Right kidney (tissue), 1 donor: ENCODE results near the gene FTCDNL1.

Experiments used
- DNase-seq: peaks from one replicate; pipeline ENCODE4 v3.0.0-alpha.2; 2016

FTCDNL1 gene

GRCh38 chr2:199784512-199784911, 66.5 kb downstream of the FTCDNL1 start:
- no peak for DNase-seq

DNA sequence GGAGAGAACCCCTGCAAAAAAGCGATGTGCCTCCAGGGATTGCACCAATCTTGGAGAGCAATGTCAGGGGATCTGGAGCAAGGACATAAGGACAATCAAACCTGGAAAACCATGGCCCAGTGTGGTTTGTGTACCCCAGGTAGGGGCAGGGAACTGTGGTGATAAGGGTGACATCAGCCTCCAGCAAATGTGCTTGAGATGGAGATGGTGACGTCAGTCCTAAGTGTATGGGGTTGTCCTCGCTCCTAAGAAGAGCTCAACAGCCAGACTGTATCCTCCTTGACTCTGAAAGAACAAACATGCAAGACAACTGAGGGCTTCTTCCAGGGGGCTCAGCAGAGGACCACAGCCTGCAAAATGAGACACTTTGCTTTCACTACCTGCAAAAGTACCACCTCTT, 71.4 kb downstream of the FTCDNL1 start:
- DNase-seq, result no peak

DNA sequence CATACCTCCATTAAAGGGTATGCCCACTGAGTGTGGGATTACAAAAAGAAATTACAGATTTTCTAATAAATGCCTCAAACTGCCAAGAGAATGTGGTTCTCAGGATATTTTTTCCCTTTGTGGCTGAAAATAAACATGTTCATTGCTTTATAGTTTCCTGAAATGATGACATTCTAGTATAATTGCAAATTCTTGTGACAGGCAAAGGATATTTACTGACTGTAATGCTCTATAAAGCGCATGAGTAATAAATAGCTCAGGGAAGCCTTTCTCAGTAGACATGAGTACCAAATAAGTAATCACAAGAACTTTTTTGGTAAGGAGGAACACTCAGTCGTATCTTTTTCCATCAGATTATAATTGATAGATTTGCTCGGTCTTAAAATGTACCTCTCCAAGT, 72.3 kb downstream of the FTCDNL1 start:
- DNase-seq, result no peak

DNA sequence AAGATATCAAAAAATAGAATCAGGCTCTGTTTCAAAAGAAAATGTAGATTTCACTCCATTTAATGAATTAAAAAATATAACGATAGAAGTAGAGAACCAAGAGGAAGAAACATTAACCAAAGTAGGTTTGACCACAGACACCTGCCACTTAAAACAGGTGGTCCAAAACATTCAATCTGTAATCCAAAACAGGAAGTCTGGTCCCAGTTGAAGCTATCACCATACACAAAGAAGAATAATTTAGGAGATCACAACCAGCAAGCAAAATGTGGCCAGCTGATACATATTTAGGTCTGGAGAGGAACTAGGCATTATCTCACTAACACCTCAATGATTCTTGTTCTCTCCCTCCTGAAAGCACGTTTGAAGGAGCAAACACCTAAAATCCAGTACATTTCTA, 73.1 kb downstream of the FTCDNL1 start:
- no peak for DNase-seq

GRCh38 chr2:199777315-199777714, 73.7 kb downstream of the FTCDNL1 start:
- DNase-seq, result no peak

GRCh38 chr2:199775267-199775666, 75.7 kb downstream of the FTCDNL1 start:
- DNase-seq, result no peak

- DNase-seq, result no peak
Observed at GRCh38 chr2:199772035-199772976, 78.7 kb downstream of the FTCDNL1 start.

DNA sequence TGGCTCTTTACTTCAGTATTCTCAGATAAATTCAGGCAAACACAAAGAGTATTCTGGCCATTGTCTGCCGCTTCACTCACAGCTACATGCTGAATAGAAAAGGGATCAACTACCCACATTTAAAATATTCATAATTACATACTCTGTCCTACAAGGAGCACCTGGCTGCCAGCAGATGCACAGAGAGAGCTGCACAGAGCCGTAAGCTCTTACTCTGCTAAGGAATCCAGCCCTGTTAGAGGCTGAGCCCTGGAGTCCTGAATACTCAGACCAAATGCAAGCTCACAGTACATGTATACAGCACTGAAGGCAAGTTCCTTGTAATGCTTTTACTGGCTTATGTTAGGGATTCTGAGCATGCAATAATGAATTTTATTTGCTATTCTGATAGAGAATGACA, 80.3 kb downstream of the FTCDNL1 start:
- no peak for DNase-seq

GRCh38 chr2:199765646-199766045, 85.3 kb downstream of the FTCDNL1 start:
- no peak for DNase-seq

DNA sequence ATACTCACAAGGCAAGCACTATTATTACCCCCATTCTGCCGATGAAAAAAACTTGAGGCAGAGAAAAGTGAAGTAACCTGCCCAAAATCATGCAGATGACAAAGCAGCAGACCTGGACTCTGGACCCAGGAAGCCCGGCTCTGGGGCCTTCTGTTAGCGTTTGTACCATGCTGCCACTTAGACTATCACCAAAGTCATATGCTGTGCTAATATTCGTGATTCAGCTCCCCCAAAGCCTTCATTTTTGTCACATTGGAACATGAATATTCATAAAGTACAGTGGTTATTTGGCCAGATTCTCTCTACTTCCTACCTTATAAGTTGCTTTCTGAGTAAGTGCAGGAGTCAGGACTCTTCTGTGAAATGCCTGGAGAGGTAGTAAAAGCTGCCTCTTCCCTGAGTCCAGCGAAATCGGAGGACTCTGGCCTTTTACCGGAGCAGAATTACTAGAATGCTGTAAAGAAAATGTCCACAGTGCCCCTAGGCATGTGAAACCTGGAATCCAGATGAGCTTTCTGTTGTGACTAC, 86.7 kb downstream of the FTCDNL1 start:
- DNase-seq, result no peak

- no peak for DNase-seq
Observed at GRCh38 chr2:199762963-199763362, 88.0 kb downstream of the FTCDNL1 start.

DNA sequence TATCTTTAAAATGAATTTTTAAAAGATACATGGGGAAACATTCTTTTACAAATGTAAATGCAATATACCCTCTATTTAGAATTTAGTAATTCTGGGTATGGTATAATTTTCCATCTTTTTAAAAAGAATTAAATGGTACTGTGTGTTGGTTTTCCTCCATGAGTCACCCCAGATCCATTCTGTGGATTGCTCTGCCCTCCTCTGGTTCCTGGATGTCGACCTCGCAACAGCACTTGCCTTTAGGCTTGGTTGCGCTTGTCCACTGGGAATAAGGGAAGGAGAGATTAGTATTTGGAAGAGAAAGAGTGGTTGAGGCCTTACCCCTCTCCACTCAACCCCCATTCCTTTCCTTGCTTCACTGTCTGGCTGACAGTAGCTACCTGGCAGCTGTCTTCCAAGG, 90.4 kb downstream of the FTCDNL1 start:
- no peak for DNase-seq

GRCh38 chr2:199757233-199757870, 93.6 kb downstream of the FTCDNL1 start:
- no peak for DNase-seq

DNA sequence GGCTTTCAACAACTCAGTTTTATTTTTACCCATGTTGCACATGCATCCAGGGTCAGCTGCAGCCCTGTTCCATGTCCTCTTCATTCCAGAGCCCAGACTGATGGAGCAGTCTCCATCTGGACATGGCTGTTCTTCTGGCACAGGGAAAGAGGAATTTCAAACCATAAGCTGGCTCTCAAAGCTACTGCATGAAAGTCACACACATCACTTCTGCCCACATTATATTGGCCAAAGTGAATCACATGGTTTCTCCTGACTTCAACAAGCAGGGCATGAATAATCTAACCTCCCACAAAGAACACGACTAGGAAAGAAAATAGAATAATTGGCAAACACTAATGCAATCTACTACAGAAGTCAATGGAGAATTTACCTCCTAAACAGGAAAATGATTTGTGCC, 94.2 kb downstream of the FTCDNL1 start:
- DNase-seq, result no peak

GRCh38 chr2:199756211-199756610, 94.8 kb downstream of the FTCDNL1 start:
- DNase-seq, result no peak

GRCh38 chr2:199754766-199755165, 96.2 kb downstream of the FTCDNL1 start:
- no peak for DNase-seq

DNA sequence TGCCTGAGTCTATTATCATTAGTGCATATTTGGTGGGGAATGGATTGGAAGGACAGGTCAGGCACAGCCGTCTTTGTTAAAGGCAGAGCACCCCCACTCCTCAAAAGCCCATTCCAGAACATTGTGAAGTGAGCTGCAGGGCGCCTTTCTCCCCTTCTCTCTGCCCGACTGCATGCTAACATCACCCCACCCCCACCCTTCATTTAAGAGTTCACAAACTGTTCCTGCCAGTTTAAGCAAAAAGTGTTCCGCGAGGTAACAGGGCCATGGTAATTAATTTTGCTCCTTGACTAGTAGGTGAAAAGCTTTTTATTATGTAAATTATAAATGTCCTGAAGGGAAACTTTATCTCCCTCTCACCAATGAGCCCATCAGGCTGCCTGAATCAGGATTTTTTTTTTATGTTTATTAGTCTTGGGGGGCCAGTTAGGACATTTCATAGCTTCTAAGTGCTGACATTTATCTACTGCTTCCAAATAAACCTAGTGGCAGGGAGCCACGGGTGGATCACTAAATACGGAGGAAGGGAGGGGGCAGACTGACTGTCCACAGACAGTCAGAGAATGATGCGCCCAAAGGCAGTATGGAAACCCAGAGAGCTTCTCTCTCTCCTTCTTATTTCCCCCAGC, 99.4 kb downstream of the FTCDNL1 start:
- no peak for DNase-seq

DNA sequence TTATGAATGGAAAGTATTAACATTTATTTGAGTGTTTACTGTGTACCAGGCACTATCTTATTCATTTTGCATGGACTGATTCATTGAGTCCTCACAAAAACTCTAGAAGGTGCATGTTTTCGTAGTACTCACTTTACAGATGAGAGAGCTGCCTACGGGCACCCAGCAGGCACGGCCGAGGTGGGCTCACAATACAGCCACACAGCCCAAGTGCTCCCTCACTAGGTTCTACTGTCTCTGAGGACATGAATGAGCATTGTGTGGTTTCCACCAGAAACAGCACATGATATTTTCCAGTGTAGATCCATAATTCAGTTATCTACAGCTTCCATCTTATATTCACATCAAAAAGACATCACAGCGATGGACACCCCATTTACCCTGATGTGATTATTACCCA, 101.4 kb downstream of the FTCDNL1 start:
- no peak for DNase-seq

- DNase-seq, result no peak
Observed at GRCh38 chr2:199744724-199745123, 106.3 kb downstream of the FTCDNL1 start.

GRCh38 chr2:199744260-199744659, 106.7 kb downstream of the FTCDNL1 start:
- DNase-seq, result no peak

DNA sequence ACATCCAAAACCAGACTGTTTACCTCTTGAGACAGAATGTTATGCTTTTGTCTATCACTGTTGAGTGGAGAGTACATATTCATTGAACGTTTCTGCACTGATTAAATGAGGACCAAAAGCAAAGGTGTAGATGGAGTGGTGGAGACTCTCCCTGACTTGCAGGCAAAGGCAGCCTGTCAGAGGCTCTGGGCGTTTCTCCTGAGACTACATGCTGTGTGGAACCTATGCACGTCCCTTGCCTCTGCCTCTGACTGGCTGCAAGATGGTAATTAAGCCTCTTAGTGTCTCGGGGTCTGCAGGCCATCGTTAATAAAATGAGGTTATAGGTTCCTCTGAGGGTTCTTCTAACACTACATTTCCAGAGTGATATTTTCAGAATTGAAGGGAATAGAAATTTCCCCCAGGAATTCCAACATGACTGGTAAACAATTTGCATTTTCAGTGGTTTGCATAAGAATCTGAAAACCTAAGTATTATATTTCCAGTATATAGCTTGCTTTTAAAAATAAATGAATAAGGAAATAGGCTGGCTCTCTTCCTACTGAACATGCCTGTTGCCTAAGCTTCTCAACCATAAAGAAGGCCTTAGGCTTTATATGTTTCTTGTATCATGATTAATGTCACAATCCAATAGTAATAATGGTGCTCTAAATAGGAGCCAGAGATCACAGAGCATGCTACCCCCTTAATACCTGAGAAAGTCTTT, 107.4 kb downstream of the FTCDNL1 start:
- DNase-seq, result no peak

DNA sequence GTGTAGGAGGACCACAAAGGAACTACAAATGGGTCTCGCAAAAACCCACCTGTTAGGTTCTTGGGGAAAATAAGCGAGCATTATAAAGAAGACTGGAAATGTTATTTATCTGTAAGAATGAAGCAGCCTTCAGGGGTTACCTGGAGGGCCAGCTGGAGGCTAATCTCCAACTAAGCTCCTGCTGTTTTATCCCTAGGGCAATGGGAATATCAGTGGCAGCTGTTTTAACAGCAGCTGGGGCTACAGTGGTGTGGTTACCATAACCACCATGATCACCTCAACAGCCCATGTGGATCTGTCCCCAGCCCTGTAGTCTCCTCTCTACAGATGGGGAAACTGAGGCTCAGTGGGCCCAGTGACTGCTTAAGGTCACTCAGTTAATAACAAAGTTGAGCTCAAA, 108.1 kb downstream of the FTCDNL1 start:
- no peak for DNase-seq

- no peak for DNase-seq
Observed at GRCh38 chr2:199740111-199740428, 110.9 kb downstream of the FTCDNL1 start.
